Naive thymus-derived CD8-positive, alpha-beta T cell (primary cell): ENCODE results near the gene HK1. TPM values are rescaled to one million over a fixed set of nuclear protein-coding genes. Genes with fewer than 3 reads are reported as not detected.
A peak's percentile ranks its signal among the peaks of the same experiment; 100 is the strongest.
"Not testable (repeated sequence)": the region's sequence is repeated elsewhere in the genome, so short reads cannot be mapped to it uniquely, and the experiment has no call there.

Experiments used
- ATAC-seq, 2 donors: fragments of 150-1000 bp; cut with Tn5 transposase in 1 of 2; sonication (Bioruptor Pico), chemical (Tn5 transposase) in 1 of 2; 1 replicate in 1 of 2; 2 replicates in 1 of 2; pipeline ENCODE4 v1.10.0; 2021; ENCODE audit warnings: mild to moderate bottlenecking in 2 of 2, moderate library complexity in 2 of 2
- POLR2A ChIA-PET: fragments of 350-600 bp; sonication (Branson Sonifier 250); formaldehyde crosslinking; loops from one replicate; lab custom pipeline; 2021; ENCODE audit warnings: antibody characterized with exemption; lab: Charles Lee
- DNase-seq, 10 donors: peaks; one replicate each; pipeline versions ENCODE4 v3.0.0 to v3.0.0-alpha.2; 2020 to 2022
- H3K27ac Mint-ChIP-seq, 10 donors: one replicate each; pipeline ENCODE4 v1.8.0; 2020 to 2022; ENCODE audit warnings: mild to moderate bottlenecking in 10 of 10, mixed read lengths in 10 of 10, moderate library complexity in 4 of 10, inconsistent platforms in 1 of 10
- H3K27me3 Mint-ChIP-seq, 5 donors: one replicate each; pipeline ENCODE4 v1.8.0; 2021 to 2022; ENCODE audit warnings: mixed read lengths in 5 of 5
- H3K36me3 Mint-ChIP-seq, 3 donors: one replicate each; pipeline ENCODE4 v1.8.0; 2020 to 2022; ENCODE audit warnings: mixed read lengths in 3 of 3, mild to moderate bottlenecking in 2 of 3, inconsistent platforms in 1 of 3
- H3K4me1 Mint-ChIP-seq, 4 donors: one replicate each; pipeline ENCODE4 v1.8.0; 2021 to 2022; ENCODE audit warnings: mixed read lengths in 4 of 4
- H3K4me3 Mint-ChIP-seq, 10 donors: one replicate each; pipeline ENCODE4 v1.8.0; 2020 to 2022; ENCODE audit warnings: mild to moderate bottlenecking in 10 of 10, mixed read lengths in 10 of 10, moderate library complexity in 6 of 10, inconsistent platforms in 1 of 10
- H3K9me3 Mint-ChIP-seq, 9 donors: one replicate each; pipeline ENCODE4 v1.8.0; 2020 to 2022; ENCODE audit warnings: mixed read lengths in 9 of 9, mild to moderate bottlenecking in 3 of 9, inconsistent platforms in 1 of 9, moderate library complexity in 1 of 9
- polyA plus RNA-seq, 3 donors: library from polyadenylated mRNA; unstranded; fragments of 300-500 nt; fragmentation: Illumina TruSeq; gene quantifications; one replicate each; pipeline ENCODE4 v1.2.3, GENCODE V29; 2021
- total RNA-seq, 8 experiments: library from RNA in 2 of 8; stranded (reverse) in 2 of 8; gene quantifications; one replicate each; pipeline ENCODE4 v1.2.3 and lab custom pipeline; 2021 to 2026

HK1 gene
- total and polyA plus RNA-seq, 5 experiments from 2014 or later, result 63.5 to 129 (median 89.9) TPM

DNA sequence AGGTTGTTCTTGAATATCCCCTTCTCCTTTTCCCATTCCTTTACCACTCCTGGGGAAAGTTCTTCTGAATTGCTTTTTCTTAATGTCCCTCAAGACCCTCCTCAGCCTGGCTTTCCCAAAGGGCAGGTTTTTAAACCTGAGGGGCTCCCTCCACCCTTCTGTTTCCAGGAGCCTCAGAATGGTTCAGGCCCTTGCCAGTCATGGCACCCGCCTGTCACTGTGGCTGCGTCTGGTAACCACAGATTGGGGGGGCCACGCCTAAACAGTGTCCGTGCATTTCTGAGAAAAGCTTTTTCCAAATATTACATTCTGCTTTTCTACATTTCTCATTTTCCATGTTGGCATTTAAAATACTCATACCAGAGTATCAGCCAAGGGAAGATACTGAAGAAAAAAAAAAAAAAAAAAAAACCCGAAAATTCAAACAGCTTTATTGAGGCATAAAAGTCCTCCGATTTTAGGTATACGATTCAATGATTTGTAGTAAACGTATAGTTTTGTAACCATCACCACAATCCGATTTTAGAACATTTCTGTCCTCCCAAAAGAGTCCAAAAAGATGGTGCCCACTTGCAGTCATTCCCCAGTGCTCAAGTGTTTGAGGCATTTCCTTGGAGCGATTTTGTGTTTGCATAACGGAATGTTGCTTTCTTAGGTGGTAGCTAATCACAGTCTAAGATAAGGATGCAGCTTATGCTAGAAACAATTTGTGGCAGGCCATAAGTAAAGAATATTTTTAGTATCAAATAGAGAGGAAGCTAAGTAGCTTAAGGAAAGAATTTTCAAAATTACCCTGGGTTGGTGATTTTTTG is 36.0 kb upstream of the HK1 start:
- POLR2A ChIA-PET, result interaction anchor here (1.3 kb wide), 1 partner anchor 149 kb away, joined by 9 read pairs; no protein-coding TSS in a partner anchor

GRCh38 chr10:69242852-69243212 is 35.5 kb upstream of the HK1 start:
- ATAC-seq (no peak), DNase-seq (no peak)
- H3K27me3 Mint-ChIP-seq, result no peaks in the 10 kb centered on the region
- no peak overlapping the region for H3K27ac Mint-ChIP-seq
- POLR2A ChIA-PET, result interaction anchor here (1.3 kb wide), 2 partner anchors 129 to 149 kb away, joined by 3 to 9 read pairs; no protein-coding TSS in a partner anchor
- no peaks in the 10 kb centered on the region for H3K9me3 Mint-ChIP-seq
- no peak overlapping the region for H3K4me3 Mint-ChIP-seq
- peaks cover 0 to 3% (median under 1%) of the 10 kb centered on the region in 4 donors for H3K4me1 Mint-ChIP-seq
- peaks cover 0 to 2% (median 0%) of the 10 kb centered on the region in 3 donors for H3K36me3 Mint-ChIP-seq

More for the DNA sequence above, 36.0 kb upstream of the HK1 start:
- Mint-ChIP-seq H3K4me3 (no peak overlapping the region), H3K9me3 (no peaks in the 10 kb centered on the region), H3K27ac (no peak overlapping the region), H3K36me3 (peaks cover 0 to 2% (median 0%) of the 10 kb centered on the region in 3 donors), H3K4me1 (peaks cover 0 to 8% (median 4%) of the 10 kb centered on the region in 4 donors), H3K27me3 (no peaks in the 10 kb centered on the region)
- ATAC-seq, result no peak
- no peak for DNase-seq

- peaks cover 0 to 2% (median 0%) of the 10 kb centered on the region in 4 donors for H3K4me1 Mint-ChIP-seq
- H3K27ac Mint-ChIP-seq, result no peak overlapping the region
- no peak overlapping the region for H3K4me3 Mint-ChIP-seq
- no peaks in the 10 kb centered on the region for H3K9me3 Mint-ChIP-seq
- no peaks in the 10 kb centered on the region for H3K27me3 Mint-ChIP-seq
- H3K36me3 Mint-ChIP-seq, result peaks cover 0 to 2% (median 0%) of the 10 kb centered on the region in 3 donors
- POLR2A ChIA-PET, result interaction anchor here (1.3 kb wide), 1 partner anchor 128 kb away, joined by 3 read pairs; no protein-coding TSS in a partner anchor
- ATAC-seq, result no peak
- no peak for DNase-seq
These were observed 34.5 kb upstream of the HK1 start for GRCh38 chr10:69243817-69244216.

DNA sequence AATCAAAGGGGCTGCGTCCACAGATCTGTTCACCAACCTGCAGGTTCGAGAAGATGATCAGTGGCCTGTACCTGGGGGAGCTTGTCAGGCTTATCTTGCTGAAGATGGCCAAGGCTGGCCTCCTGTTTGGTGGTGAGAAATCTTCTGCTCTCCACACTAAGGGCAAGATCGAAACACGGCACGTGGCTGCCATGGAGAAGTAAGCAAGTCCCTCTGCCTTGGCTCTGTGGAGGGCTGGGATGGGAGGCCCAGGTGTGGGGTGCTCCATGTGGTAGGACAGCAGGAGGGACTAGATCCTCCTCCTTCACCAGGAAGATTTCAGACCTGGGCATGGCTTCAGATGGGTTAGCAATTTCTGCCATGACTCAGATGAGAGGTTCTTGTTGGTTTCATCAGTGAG is 32.3 kb upstream of the HK1 start:
- DNase-seq, result no peak
- POLR2A ChIA-PET, result interaction anchor here (0.5 kb wide), 1 partner anchor 78 kb away, joined by 4 read pairs; no protein-coding TSS in a partner anchor
- H3K27me3 Mint-ChIP-seq, result no peaks in the 10 kb centered on the region
- H3K9me3 Mint-ChIP-seq, result no peaks in the 10 kb centered on the region
- no peak overlapping the region for H3K4me3 Mint-ChIP-seq
- H3K27ac Mint-ChIP-seq, result no peak overlapping the region
- no peak for ATAC-seq
- peaks cover 0 to 5% (median 0%) of the 10 kb centered on the region in 3 donors for H3K36me3 Mint-ChIP-seq
- H3K4me1 Mint-ChIP-seq, result no peaks in the 10 kb centered on the region

GRCh38 chr10:69246581-69247312 is 31.5 kb upstream of the HK1 start:
- H3K27me3 Mint-ChIP-seq, result no peaks in the 10 kb centered on the region
- POLR2A ChIA-PET, result interaction anchor here (0.5 kb wide), 1 partner anchor 77 kb away, joined by 4 read pairs; no protein-coding TSS in a partner anchor
- no peak overlapping the region for H3K27ac Mint-ChIP-seq
- ATAC-seq (no peak), DNase-seq (no peak)
- no peaks in the 10 kb centered on the region for H3K4me1 Mint-ChIP-seq
- H3K9me3 Mint-ChIP-seq, result no peaks in the 10 kb centered on the region
- H3K4me3 Mint-ChIP-seq, result no peak overlapping the region
- H3K36me3 Mint-ChIP-seq, result peaks cover 0 to 10% (median 0%) of the 10 kb centered on the region in 3 donors

GRCh38 chr10:69247313-69247710 is 31.0 kb upstream of the HK1 start:
- DNase-seq (no peak), ATAC-seq (no peak)
- Mint-ChIP-seq H3K4me3 (no peak overlapping the region), H3K27ac (no peak overlapping the region), H3K36me3 (peaks cover 0 to 11% (median 0%) of the 10 kb centered on the region in 3 donors), H3K4me1 (no peaks in the 10 kb centered on the region), H3K27me3 (no peaks in the 10 kb centered on the region), H3K9me3 (no peaks in the 10 kb centered on the region)
- POLR2A ChIA-PET, result no interaction called here

- Mint-ChIP-seq H3K4me3 (no peak overlapping the region), H3K27ac (no peak overlapping the region), H3K27me3 (no peaks in the 10 kb centered on the region), H3K36me3 (peaks cover 0 to 11% (median 0%) of the 10 kb centered on the region in 3 donors), H3K4me1 (no peaks in the 10 kb centered on the region), H3K9me3 (no peaks in the 10 kb centered on the region)
- ATAC-seq (no peak), DNase-seq (no peak)
- POLR2A ChIA-PET, result no interaction called here
These were observed 30.1 kb upstream of the HK1 start for GRCh38 chr10:69248117-69248730.

GRCh38 chr10:69250041-69250440 is 28.3 kb upstream of the HK1 start:
- Mint-ChIP-seq H3K4me3 (no peak overlapping the region), H3K27ac (no peak overlapping the region), H3K36me3 (peaks cover 0 to 15% (median 2%) of the 10 kb centered on the region in 3 donors), H3K4me1 (no peaks in the 10 kb centered on the region), H3K27me3 (no peaks in the 10 kb centered on the region), H3K9me3 (no peaks in the 10 kb centered on the region)
- POLR2A ChIA-PET, result no interaction called here
- ATAC-seq (no peak), DNase-seq (no peak)

- H3K27ac Mint-ChIP-seq, H3K9me3 Mint-ChIP-seq, DNase-seq, H3K27me3 Mint-ChIP-seq, H3K4me1 Mint-ChIP-seq, H3K4me3 Mint-ChIP-seq, ATAC-seq: not testable (repeated sequence)
- H3K36me3 Mint-ChIP-seq, result peaks cover 0 to 15% (median 2%) of the 10 kb centered on the region in 3 donors
- POLR2A ChIA-PET, result interaction anchor here (0.7 kb wide), 1 partner anchor 585 kb away, joined by 3 read pairs; no protein-coding TSS in a partner anchor
These were observed 26.9 kb upstream of the HK1 start for GRCh38 chr10:69251417-69251816.

- Mint-ChIP-seq H3K4me3 (no peak overlapping the region), H3K36me3 (peaks cover 0 to 15% (median 2%) of the 10 kb centered on the region in 3 donors), H3K27ac (no peak overlapping the region), H3K4me1 (no peaks in the 10 kb centered on the region), H3K9me3 (no peaks in the 10 kb centered on the region), H3K27me3 (no peaks in the 10 kb centered on the region)
- POLR2A ChIA-PET, result no interaction called here
- DNase-seq (no peak), ATAC-seq (no peak)
These were observed 25.1 kb upstream of the HK1 start for GRCh38 chr10:69253171-69253570.

DNA sequence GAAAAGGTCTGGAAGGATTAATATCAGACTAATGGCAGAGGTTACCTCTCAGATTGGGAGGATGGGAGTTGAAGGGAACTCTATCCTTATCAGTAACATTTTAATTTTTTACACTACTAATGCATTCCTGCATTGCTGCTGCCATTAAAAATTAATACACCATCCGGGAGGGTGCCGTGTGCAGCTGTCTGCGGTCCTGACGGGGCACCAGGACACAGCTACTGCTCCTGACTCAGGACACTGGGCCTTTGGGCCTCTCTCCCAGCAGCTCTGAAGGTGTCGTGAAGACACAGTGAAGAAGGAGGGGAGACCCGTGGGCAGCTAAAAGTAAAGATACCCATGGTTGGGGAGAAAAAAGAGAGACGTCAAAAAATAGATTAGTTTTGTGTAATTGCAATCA is 23.4 kb upstream of the HK1 start:
- Mint-ChIP-seq H3K4me3 (no peak overlapping the region), H3K4me1 (no peaks in the 10 kb centered on the region), H3K27ac (peak overlapping the region in 1 of 10 donors; percentile 32), H3K27me3 (no peaks in the 10 kb centered on the region), H3K9me3 (no peaks in the 10 kb centered on the region), H3K36me3 (peaks cover 0 to 15% (median 4%) of the 10 kb centered on the region in 3 donors)
- ATAC-seq, result no peak
- POLR2A ChIA-PET, result no interaction called here
- no peak for DNase-seq

- H3K9me3 Mint-ChIP-seq, result no peaks in the 10 kb centered on the region
- no peak for ATAC-seq
- POLR2A ChIA-PET, result interaction anchor here (0.6 to 0.7 kb wide), 2 partner anchors 56 to 133 kb away, joined by 3 to 5 read pairs; no protein-coding TSS in a partner anchor
These were observed 18.6 kb upstream of the HK1 start for GRCh38 chr10:69259547-69260243.

More at GRCh38 chr10:69259547-69260243, 18.6 kb upstream of the HK1 start:
- Mint-ChIP-seq H3K4me3 (no peak overlapping the region), H3K4me1 (no peaks in the 10 kb centered on the region), H3K27ac (peak overlapping the region in 1 of 10 donors; percentile 41), H3K27me3 (no peaks in the 10 kb centered on the region), H3K36me3 (peaks cover 0 to 2% (median under 1%) of the 10 kb centered on the region in 3 donors)
- DNase-seq, result no peak
